ENCODE measurements around the gene DLGAP4. TPM values are rescaled to one million over a fixed set of nuclear protein-coding genes. Genes with fewer than 3 reads are reported as not detected.

DLGAP4 gene
- total and polyA plus RNA-seq, 2 of the 13 experiments (the other 11 are each of a cell fraction or from before 2014, with no cell fraction given) = 15.2 to 26.7 TPM

DNA sequence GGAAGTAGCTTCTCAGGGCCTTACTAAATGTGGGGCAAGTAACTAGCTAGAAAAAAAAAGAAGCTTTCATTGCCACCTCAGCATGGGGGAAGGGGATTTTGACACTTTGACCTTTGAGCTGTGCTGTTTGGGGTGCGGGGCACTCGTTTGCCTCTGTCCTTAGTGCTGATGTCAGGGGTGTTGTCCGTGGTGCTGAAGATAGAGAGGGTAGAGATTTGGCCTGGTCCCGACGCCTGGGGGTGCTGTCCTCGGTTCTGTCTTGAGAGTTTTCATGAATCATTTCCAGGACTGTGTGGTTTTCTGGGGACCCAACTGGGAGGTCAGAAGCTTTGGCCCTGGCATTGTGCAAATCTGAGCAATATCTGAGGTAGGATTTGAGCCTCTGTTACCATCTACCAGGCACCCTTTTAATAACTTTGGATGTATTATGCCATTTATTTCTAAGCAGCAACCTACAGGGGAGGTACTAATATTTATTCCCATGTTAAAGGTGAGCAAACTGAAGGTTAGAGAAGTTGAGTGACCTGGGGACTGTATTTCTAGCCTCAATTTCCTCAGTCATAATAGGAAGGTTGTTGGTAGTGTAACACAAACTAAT lies 78.0 kb downstream of the DLGAP4 start:
- Histone ChIP-seq H4K20me1 (ENCODE audit: insufficient read depth, low read length) (peaks cover 10% of the 10 kb centered on the region), H3K79me2 (ENCODE audit: insufficient read depth, low read length) (no peaks in the 10 kb centered on the region), H3K4me2 (ENCODE audit: low read depth, low read length) (no peak overlapping the region), H3K27ac (ENCODE audit: extremely low read length, insufficient read depth, low read length) (no peak overlapping the region), H3K4me3 (replicated peaks in 1 of 3; ENCODE audit: insufficient read depth in 1 of 3, low read depth in 2 of 3, low read length in 3 of 3) (no peak overlapping the region), H3K27me3 (ENCODE audit: control insufficient read depth in 1 of 2, insufficient read depth in 2 of 2, low read length in 2 of 2) (peaks cover 0 to 11% of the 10 kb centered on the region in 2 experiments; a peak in 3 of 5 replicates), H3K9me3 (ENCODE audit: low read length) (no peaks in the 10 kb centered on the region), H3K9ac (ENCODE audit: insufficient read depth, low read depth, low read length) (no peak overlapping the region), H3K4me1 (ENCODE audit: insufficient read depth, low read length) (no peaks in the 10 kb centered on the region), H2AFZ (ENCODE audit: low read length) (no peak overlapping the region), H3K36me3 (replicated peaks in 1 of 2; ENCODE audit: control insufficient read depth in 1 of 2, insufficient read depth in 2 of 2, low read length in 2 of 2) (no peaks in the 10 kb centered on the region)
- BruUV-seq (replicated peaks) = no TSS peak
- DNase-seq (ENCODE audit: low spot score) (peak; percentile 79), FAIRE-seq (peak; percentile 92), ATAC-seq (peak; percentile 84)
- in situ Hi-C loops (cut with HindIII; ENCODE audit: extremely low pct_ligation_motif_present, low pct_unique_long_range_greater_than_20kb) (no loop called here), intact Hi-C loops (cut with micrococcal nuclease; ENCODE audit: unreplicated experiment) (no loop called here)
- POLR2A ChIA-PET = no interaction called here
- 9% methylated on average over 6 of the region's 6 CpGs for WGBS (ENCODE audit: low lambda C conversion rate)
- CTCF ChIA-PET (ENCODE audit: low intra/inter-chr PET ratio, low total read pairs) = no interaction called here
- TF ChIP-seq, protein P1, sequence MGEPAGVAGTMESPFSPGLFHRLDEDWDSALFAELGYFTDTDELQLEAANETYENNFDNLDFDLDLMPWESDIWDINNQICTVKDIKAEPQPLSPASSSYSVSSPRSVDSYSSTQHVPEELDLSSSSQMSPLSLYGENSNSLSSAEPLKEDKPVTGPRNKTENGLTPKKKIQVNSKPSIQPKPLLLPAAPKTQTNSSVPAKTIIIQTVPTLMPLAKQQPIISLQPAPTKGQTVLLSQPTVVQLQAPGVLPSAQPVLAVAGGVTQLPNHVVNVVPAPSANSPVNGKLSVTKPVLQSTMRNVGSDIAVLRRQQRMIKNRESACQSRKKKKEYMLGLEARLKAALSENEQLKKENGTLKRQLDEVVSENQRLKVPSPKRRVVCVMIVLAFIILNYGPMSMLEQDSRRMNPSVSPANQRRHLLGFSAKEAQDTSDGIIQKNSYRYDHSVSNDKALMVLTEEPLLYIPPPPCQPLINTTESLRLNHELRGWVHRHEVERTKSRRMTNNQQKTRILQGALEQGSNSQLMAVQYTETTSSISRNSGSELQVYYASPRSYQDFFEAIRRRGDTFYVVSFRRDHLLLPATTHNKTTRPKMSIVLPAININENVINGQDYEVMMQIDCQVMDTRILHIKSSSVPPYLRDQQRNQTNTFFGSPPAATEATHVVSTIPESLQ (CRISPR knock-in tag; conservative IDR thresholded peaks at IDR 0.05) = peak; percentile 100
- TF ChIP-seq ZFP36L1 (CRISPR knock-in tag; IDR thresholded peaks at IDR 0.05) = peak; percentile 100
- peak; percentile 95 for TF ChIP-seq SP5 (CRISPR knock-in tag; IDR thresholded peaks at IDR 0.05; ENCODE audit: borderline replicate concordance, low read depth)
- peak; percentile 98 for TF ChIP-seq HOXA3 (CRISPR knock-in tag; IDR thresholded peaks at IDR 0.05)
- TF ChIP-seq CAMTA2 (CRISPR knock-in tag; IDR thresholded peaks at IDR 0.05; ENCODE audit: borderline replicate concordance) = peak; percentile 100
- peak; percentile 100 for TF ChIP-seq ZNF816 (CRISPR knock-in tag; IDR thresholded peaks at IDR 0.05; ENCODE audit: borderline replicate concordance)
- peak; percentile 100 for TF ChIP-seq ZNF33B (CRISPR knock-in tag; IDR thresholded peaks at IDR 0.05)
- TF ChIP-seq, protein P2, sequence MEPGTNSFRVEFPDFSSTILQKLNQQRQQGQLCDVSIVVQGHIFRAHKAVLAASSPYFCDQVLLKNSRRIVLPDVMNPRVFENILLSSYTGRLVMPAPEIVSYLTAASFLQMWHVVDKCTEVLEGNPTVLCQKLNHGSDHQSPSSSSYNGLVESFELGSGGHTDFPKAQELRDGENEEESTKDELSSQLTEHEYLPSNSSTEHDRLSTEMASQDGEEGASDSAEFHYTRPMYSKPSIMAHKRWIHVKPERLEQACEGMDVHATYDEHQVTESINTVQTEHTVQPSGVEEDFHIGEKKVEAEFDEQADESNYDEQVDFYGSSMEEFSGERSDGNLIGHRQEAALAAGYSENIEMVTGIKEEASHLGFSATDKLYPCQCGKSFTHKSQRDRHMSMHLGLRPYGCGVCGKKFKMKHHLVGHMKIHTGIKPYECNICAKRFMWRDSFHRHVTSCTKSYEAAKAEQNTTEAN (CRISPR knock-in tag; conservative IDR thresholded peaks at IDR 0.05) = peak; percentile 100
- TF ChIP-seq, protein P3, sequence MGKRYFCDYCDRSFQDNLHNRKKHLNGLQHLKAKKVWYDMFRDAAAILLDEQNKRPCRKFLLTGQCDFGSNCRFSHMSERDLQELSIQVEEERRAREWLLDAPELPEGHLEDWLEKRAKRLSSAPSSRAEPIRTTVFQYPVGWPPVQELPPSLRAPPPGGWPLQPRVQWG (CRISPR knock-in tag; IDR thresholded peaks at IDR 0.05; ENCODE audit: borderline replicate concordance, low read depth) = peak; percentile 99
- TF ChIP-seq ZNF3 (CRISPR knock-in tag; IDR thresholded peaks at IDR 0.05) = peak; percentile 98
- TF ChIP-seq ZNF878 (CRISPR knock-in tag; IDR thresholded peaks at IDR 0.05) = peak; percentile 100
- TF ChIP-seq, protein P4, sequence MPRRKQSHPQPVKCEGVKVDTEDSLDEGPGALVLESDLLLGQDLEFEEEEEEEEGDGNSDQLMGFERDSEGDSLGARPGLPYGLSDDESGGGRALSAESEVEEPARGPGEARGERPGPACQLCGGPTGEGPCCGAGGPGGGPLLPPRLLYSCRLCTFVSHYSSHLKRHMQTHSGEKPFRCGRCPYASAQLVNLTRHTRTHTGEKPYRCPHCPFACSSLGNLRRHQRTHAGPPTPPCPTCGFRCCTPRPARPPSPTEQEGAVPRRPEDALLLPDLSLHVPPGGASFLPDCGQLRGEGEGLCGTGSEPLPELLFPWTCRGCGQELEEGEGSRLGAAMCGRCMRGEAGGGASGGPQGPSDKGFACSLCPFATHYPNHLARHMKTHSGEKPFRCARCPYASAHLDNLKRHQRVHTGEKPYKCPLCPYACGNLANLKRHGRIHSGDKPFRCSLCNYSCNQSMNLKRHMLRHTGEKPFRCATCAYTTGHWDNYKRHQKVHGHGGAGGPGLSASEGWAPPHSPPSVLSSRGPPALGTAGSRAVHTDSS (CRISPR knock-in tag; conservative IDR thresholded peaks at IDR 0.05) = no peak
- TF ChIP-seq SOX13 (IDR thresholded peaks at IDR 0.05) = no peak
- TF ChIP-seq SOX13 (CRISPR knock-in tag; conservative IDR thresholded peaks at IDR 0.05 in 1 of 2, IDR thresholded peaks at IDR 0.05 in 1 of 2) = peak in 1 of 2 experiments; percentile 95; a peak in 2 of 4 replicates
- TF ChIP-seq ISL2 (CRISPR knock-in tag; IDR thresholded peaks at IDR 0.05) = peak; percentile 98
- TF ChIP-seq HES4 (CRISPR knock-in tag; IDR thresholded peaks at IDR 0.05; ENCODE audit: borderline replicate concordance) = peak; percentile 100
- TF ChIP-seq, protein P5, sequence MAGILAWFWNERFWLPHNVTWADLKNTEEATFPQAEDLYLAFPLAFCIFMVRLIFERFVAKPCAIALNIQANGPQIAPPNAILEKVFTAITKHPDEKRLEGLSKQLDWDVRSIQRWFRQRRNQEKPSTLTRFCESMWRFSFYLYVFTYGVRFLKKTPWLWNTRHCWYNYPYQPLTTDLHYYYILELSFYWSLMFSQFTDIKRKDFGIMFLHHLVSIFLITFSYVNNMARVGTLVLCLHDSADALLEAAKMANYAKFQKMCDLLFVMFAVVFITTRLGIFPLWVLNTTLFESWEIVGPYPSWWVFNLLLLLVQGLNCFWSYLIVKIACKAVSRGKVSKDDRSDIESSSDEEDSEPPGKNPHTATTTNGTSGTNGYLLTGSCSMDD (CRISPR knock-in tag; IDR thresholded peaks at IDR 0.05) = peak; percentile 99
- TF ChIP-seq TARDBP (CRISPR knock-in tag; IDR thresholded peaks at IDR 0.05) = peak; percentile 94
- peak; percentile 96 for TF ChIP-seq ETV5 (CRISPR knock-in tag; IDR thresholded peaks at IDR 0.05; ENCODE audit: borderline replicate concordance)

Measured in HepG2 (cell line).